ENCODE results near the gene SBF2. TPM values are rescaled to one million over a fixed set of nuclear protein-coding genes. Genes with fewer than 3 reads are reported as not detected.

The SBF2 gene
- total RNA-seq, 3 donors from 2014 or later (not counting 1 experiment from before 2014, with no cell fraction given) = 25.2 to 26.9 (median 26.3) TPM

DNA sequence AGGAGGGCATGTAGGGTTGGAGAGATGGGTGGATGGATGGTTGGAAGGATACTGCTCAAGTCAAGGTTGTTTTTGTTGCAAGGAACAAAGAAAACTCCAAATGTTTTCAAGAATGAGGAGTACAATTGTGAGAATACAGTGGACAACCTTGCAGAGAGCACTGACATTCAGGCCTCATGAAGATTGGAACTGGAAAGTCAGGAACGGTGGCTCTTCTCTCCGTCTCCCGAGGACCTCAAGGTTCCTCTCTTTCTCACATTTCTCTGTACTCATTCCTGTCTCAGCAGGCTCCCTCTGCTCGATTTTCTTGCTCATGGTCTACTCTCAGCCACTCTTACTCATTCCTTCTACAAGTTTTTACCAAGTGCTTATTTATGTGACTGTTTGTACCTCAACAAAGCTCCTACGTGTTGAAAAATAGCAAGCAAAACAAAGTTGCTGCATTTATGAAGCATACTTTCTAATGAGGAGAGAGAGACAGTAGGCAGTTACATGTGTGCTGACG lies 532.5 kb downstream of the SBF2 start:
- peaks cover 16 to 19% of the 10 kb centered on the region in 2 donors for H3K4me1 Mint-ChIP-seq
- no peaks in the 10 kb centered on the region for H3K27me3 Mint-ChIP-seq (ENCODE audit: low read depth in 2 of 2)
- WGBS (ENCODE audit: insufficient coverage) = 89% methylated on average over 6 of the region's 6 CpGs
- H3K36me3 Mint-ChIP-seq = no peaks in the 10 kb centered on the region
- H3K27ac ChIP-seq (ENCODE audit: low read length) = no peak overlapping the region
- no peaks in the 10 kb centered on the region for H3K27me3 ChIP-seq (ENCODE audit: control insufficient read depth, insufficient read depth, low read length)
- peaks cover 27% of the 10 kb centered on the region for H3K4me1 ChIP-seq (ENCODE audit: control insufficient read depth, insufficient read depth, low read length)
- H3K9me3 Mint-ChIP-seq = no peaks in the 10 kb centered on the region
- H3K4me3 Mint-ChIP-seq = no peak overlapping the region
- H3K27ac Mint-ChIP-seq = no peak overlapping the region
- H3K4me3 ChIP-seq (ENCODE audit: low read length) = no peak overlapping the region
- DNase-seq (no peak), ATAC-seq (no peak)
- intact Hi-C loops (cut with micrococcal nuclease) = no loop called here
- TF ChIP-seq, protein P1, sequence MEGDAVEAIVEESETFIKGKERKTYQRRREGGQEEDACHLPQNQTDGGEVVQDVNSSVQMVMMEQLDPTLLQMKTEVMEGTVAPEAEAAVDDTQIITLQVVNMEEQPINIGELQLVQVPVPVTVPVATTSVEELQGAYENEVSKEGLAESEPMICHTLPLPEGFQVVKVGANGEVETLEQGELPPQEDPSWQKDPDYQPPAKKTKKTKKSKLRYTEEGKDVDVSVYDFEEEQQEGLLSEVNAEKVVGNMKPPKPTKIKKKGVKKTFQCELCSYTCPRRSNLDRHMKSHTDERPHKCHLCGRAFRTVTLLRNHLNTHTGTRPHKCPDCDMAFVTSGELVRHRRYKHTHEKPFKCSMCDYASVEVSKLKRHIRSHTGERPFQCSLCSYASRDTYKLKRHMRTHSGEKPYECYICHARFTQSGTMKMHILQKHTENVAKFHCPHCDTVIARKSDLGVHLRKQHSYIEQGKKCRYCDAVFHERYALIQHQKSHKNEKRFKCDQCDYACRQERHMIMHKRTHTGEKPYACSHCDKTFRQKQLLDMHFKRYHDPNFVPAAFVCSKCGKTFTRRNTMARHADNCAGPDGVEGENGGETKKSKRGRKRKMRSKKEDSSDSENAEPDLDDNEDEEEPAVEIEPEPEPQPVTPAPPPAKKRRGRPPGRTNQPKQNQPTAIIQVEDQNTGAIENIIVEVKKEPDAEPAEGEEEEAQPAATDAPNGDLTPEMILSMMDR (IDR thresholded peaks at IDR 0.05) = no peak
- H3K9me3 ChIP-seq (ENCODE audit: control insufficient read depth, insufficient read depth, low read length) = no peaks in the 10 kb centered on the region
- H3K36me3 ChIP-seq (ENCODE audit: control insufficient read depth, insufficient read depth, low read length) = no peaks in the 10 kb centered on the region

DNA sequence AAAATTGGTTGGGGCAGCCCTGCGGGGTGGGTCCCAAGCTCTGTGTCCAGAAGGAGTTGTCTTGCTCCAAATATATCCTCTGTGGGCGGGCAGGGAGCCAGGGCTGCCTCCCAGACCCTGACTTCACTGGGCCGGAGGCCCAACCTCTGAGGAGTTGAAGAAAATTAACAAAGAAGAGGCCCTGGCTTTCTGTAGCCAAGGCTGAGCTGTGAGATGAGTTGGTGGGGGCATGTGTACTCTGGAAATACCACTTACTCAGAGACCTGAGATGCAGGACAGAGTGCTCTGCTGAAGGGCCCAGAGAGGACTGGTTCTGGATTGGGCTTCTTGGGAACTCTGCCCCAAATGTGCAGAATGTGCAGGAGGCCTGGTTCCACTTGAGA lies 533.8 kb downstream of the SBF2 start:
- no peak for DNase-seq
- no peaks in the 10 kb centered on the region for H3K9me3 Mint-ChIP-seq
- Histone ChIP-seq H3K27me3 (ENCODE audit: control insufficient read depth, insufficient read depth, low read length) (no peaks in the 10 kb centered on the region), H3K36me3 (ENCODE audit: control insufficient read depth, insufficient read depth, low read length) (no peaks in the 10 kb centered on the region), H3K4me3 (ENCODE audit: low read length) (no peak overlapping the region), H3K9me3 (ENCODE audit: control insufficient read depth, insufficient read depth, low read length) (no peaks in the 10 kb centered on the region), H3K27ac (ENCODE audit: low read length) (no peak overlapping the region), H3K4me1 (ENCODE audit: control insufficient read depth, insufficient read depth, low read length) (peaks cover 40% of the 10 kb centered on the region)
- TF ChIP-seq, protein P1 (IDR thresholded peaks at IDR 0.05) = no peak
- no peaks in the 10 kb centered on the region for H3K36me3 Mint-ChIP-seq
- WGBS (ENCODE audit: insufficient coverage) = 91% methylated on average over 3 of the region's 3 CpGs
- H3K4me1 Mint-ChIP-seq = peaks cover 16 to 30% of the 10 kb centered on the region in 2 donors
- intact Hi-C loops (cut with micrococcal nuclease) = no loop called here
- no peaks in the 10 kb centered on the region for H3K27me3 Mint-ChIP-seq (ENCODE audit: low read depth in 2 of 2)
- ATAC-seq = no peak
- no peak overlapping the region for H3K4me3 Mint-ChIP-seq
- H3K27ac Mint-ChIP-seq = peak overlapping the region in 1 of 2 donors; percentile 80

DNA sequence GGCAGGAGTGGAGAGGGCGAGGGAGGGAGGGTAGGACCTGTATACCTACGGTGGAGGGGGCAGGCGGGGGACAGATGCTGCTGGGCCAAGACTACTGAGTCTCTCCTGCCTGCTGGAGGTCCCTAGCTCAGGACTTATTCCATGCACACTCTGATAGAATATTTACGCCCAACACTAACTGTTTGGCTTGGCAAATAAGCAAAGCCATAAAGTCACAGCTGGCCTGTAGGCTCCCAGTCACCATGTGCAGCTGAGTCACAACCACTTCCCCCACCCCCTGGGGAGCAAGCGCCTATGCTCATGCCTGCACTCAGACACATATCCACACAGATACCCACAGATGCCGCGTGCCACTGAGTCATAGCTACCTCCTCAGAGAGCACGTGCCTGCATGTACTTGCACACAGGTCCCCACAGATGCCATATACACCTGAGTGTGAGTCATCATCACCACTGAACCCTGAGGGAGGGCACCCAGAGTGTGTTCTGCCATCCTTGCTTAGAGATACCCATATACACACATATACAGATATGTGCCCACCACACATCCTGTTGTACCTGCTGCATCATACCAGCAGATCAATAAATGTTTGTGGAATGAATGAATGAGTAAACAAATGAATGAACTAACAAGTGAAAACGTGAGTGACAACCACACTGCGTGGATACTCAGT lies 534.4 kb downstream of the SBF2 start:
- Mint-ChIP-seq H3K36me3 (no peaks in the 10 kb centered on the region), H3K27ac (peak overlapping the region; percentile 53 to 80), H3K27me3 (ENCODE audit: low read depth in 2 of 2) (no peaks in the 10 kb centered on the region), H3K4me1 (peaks cover 16 to 30% of the 10 kb centered on the region in 2 donors), H3K9me3 (no peaks in the 10 kb centered on the region), H3K4me3 (peak overlapping the region; percentile 88)
- Histone ChIP-seq H3K27me3 (ENCODE audit: control insufficient read depth, insufficient read depth, low read length) (no peaks in the 10 kb centered on the region), H3K27ac (ENCODE audit: low read length) (no peak overlapping the region), H3K4me3 (ENCODE audit: low read length) (no peak overlapping the region), H3K9me3 (ENCODE audit: control insufficient read depth, insufficient read depth, low read length) (no peaks in the 10 kb centered on the region), H3K36me3 (ENCODE audit: control insufficient read depth, insufficient read depth, low read length) (no peaks in the 10 kb centered on the region), H3K4me1 (ENCODE audit: control insufficient read depth, insufficient read depth, low read length) (peaks cover 40% of the 10 kb centered on the region)
- DNase-seq (peak; percentile 66 to 74), ATAC-seq (peak; percentile 28 to 52 (median 37))
- intact Hi-C loops (cut with micrococcal nuclease) = loop anchor here (2.0 to 5.0 kb wide), 2 partner anchors 563 to 757 kb away; partner anchors contain the start of gene NRIP3
- TF ChIP-seq, protein P1 (IDR thresholded peaks at IDR 0.05) = no peak
- 53% methylated on average over 10 of the region's 10 CpGs for WGBS (ENCODE audit: insufficient coverage)

Measured in natural killer cell (primary cell).